Fibroblast of the conjunctiva (primary cell): ENCODE results near the gene TALDO1.

ENCODE experiments used
- DNase-seq: peaks from one replicate; pipeline ENCODE4 v3.0.0-alpha.2; 2010; ENCODE audit warnings: low read depth

The TALDO1 gene

GRCh38 chr11:787084-787675 lies 39.9 kb downstream of the TALDO1 start:
- no peak for DNase-seq

- DNase-seq, result no peak
These were observed 40.9 kb downstream of the TALDO1 start for GRCh38 chr11:788009-788640.

GRCh38 chr11:788953-789940 lies 42.0 kb downstream of the TALDO1 start:
- DNase-seq, result no peak

GRCh38 chr11:789943-790342 lies 42.7 kb downstream of the TALDO1 start, which contains the start of gene CEND1:
TSS of gene CEND1 (minus strand) at chr11:790090. CDS start at chr11:788576, 1,514 bp downstream.
- no peak for DNase-seq

GRCh38 chr11:790721-791564 lies 43.7 kb downstream of the TALDO1 start:
- DNase-seq, result no peak

GRCh38 chr11:791658-792534 lies 44.6 kb downstream of the TALDO1 start:
- DNase-seq, result no peak

- no peak for DNase-seq
These were observed 45.2 kb downstream of the TALDO1 start for GRCh38 chr11:792535-792821.

GRCh38 chr11:792873-793272 lies 45.6 kb downstream of the TALDO1 start:
- DNase-seq, result no peak

- DNase-seq, result no peak
These were observed 46.3 kb downstream of the TALDO1 start for GRCh38 chr11:793556-793955.

- DNase-seq, result no peak
These were observed 46.9 kb downstream of the TALDO1 start for GRCh38 chr11:794013-794765.

GRCh38 chr11:794766-795633 lies 47.7 kb downstream of the TALDO1 start:
- no peak for DNase-seq

GRCh38 chr11:795634-796564 lies 48.6 kb downstream of the TALDO1 start:
- peak; percentile 75 for DNase-seq

- no peak for DNase-seq
These were observed 49.5 kb downstream of the TALDO1 start for GRCh38 chr11:796565-797295.

GRCh38 chr11:797296-798092 lies 50.2 kb downstream of the TALDO1 start:
- peak; percentile 62 for DNase-seq

GRCh38 chr11:798093-798713 lies 50.9 kb downstream of the TALDO1 start, which contains the start of gene SLC25A22:
TSS of gene SLC25A22 (minus strand) at chr11:798281. CDS start at chr11:795006, 3,275 bp downstream.
- DNase-seq, result no peak
